Lower leg skin (tissue), 3 donors: ENCODE data around the gene CUL1.

Experiments used
- POLR2A ChIP-seq, 2 donors: fragments of 450-650 bp; IDR thresholded peaks; one replicate each; pipeline ENCODE4 v1.6.1; 2016 to 2017; ENCODE audit warnings: antibody characterized with exemption in 2 of 2, mild to moderate bottlenecking in 1 of 2, moderate library complexity in 1 of 2
- TF ChIP-seq, protein P1 (sequence below), 3 donors: fragments of 450-650 bp; IDR thresholded peaks; one replicate each; pipeline ENCODE4 v1.5.1; 2016; ENCODE audit warnings: antibody characterized with exemption in 3 of 3, mild to moderate bottlenecking in 3 of 3, moderate library complexity in 2 of 3

DNA sequence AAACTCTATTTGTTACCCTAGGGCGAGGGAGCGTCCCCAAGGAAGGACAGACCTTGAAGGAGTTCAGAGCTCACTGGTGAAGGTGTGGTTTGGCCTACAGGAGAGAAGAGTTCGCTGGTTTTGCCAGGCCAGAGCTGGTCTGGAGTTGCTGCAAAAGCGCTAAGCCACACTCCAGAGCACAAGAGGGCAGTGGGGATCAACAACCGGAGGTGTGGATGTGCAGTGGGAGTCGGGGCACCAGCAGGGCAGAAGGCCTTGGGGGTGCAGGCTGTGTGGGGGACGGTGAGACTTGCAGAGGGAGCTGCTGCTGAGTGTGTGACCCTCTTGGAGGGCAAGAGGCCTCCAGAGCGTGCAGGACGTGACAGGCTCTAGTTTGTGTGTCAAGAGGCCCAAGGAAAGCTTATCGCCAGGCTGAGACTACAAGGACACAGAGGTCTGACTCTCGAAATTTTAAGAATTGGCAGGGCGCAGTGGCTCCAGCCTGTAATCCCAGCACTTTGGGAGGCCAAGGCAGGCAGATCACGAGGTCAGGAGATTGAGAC, 14.3 kb upstream of the CUL1 start:
- TF ChIP-seq, protein P1, sequence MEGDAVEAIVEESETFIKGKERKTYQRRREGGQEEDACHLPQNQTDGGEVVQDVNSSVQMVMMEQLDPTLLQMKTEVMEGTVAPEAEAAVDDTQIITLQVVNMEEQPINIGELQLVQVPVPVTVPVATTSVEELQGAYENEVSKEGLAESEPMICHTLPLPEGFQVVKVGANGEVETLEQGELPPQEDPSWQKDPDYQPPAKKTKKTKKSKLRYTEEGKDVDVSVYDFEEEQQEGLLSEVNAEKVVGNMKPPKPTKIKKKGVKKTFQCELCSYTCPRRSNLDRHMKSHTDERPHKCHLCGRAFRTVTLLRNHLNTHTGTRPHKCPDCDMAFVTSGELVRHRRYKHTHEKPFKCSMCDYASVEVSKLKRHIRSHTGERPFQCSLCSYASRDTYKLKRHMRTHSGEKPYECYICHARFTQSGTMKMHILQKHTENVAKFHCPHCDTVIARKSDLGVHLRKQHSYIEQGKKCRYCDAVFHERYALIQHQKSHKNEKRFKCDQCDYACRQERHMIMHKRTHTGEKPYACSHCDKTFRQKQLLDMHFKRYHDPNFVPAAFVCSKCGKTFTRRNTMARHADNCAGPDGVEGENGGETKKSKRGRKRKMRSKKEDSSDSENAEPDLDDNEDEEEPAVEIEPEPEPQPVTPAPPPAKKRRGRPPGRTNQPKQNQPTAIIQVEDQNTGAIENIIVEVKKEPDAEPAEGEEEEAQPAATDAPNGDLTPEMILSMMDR (IDR thresholded peaks at IDR 0.05), result no peak
- no peak for TF ChIP-seq POLR2A (IDR thresholded peaks at IDR 0.05)
